ENCODE results near the gene SLX9.

- no peak for TF ChIP-seq TAF1 (IDR thresholded peaks at IDR 0.05; ENCODE audit: low read depth, low read length)
- no peak for TF ChIP-seq POLR2A (IDR thresholded peaks at IDR 0.05; ENCODE audit: low read depth, low read length)
- TF ChIP-seq POLR2AphosphoS5 (IDR thresholded peaks at IDR 0.05; ENCODE audit: low read depth, low read length): no peak
Measured at GRCh38 chr21:44900559-44901251, 39.1 kb upstream of the SLX9 start.
